K562 (cell line): Measurements from ENCODE around the gene VEGFA. TPM values are rescaled to one million over a fixed set of nuclear protein-coding genes. Genes with fewer than 3 reads are reported as not detected.

ENCODE experiments used
- ATF2 ChIP-seq: sonication (generic); formaldehyde crosslinking; IDR thresholded peaks from 2 replicates; pipeline ENCODE4 v1.8.1; 2022; ENCODE audit warnings: missing genetic modification reagents
- ATF7 ChIP-seq: fragments of 450-650 bp; IDR thresholded peaks from 2 replicates; pipeline ENCODE4 v1.7.1; 2014; ENCODE audit warnings: mild to moderate bottlenecking, moderate library complexity
- CREB3 ChIP-seq: fragments of 450-650 bp; conservative IDR thresholded peaks from 2 replicates; pipeline ENCODE4 v1.6.1; 2016; ENCODE audit warnings: missing genetic modification characterization, low read depth, mild to moderate bottlenecking, missing compliant biosample characterization, moderate library complexity
- DDX20 ChIP-seq: fragments of 450-650 bp; IDR thresholded peaks from 2 replicates; pipeline ENCODE4 v1.6.1; 2016; ENCODE audit warnings: missing genetic modification characterization, low read depth, mild to moderate bottlenecking, missing compliant biosample characterization, moderate library complexity
- GATAD2B ChIP-seq: fragments of 450-650 bp; IDR thresholded peaks from 2 replicates; pipeline ENCODE4 v1.6.1; 2017; ENCODE audit warnings: mild to moderate bottlenecking, borderline replicate concordance
- HBP1 ChIP-seq: fragments of 450-650 bp; formaldehyde crosslinking; IDR thresholded peaks from 2 replicates; pipeline ENCODE4 v1.4.0; 2022; ENCODE audit warnings: missing genetic modification characterization
- HDGF ChIP-seq: fragments of 450-650 bp; IDR thresholded peaks from 2 replicates; pipeline ENCODE4 v1.6.1; 2016
- KDM1A ChIP-seq, 2 experiments: fragments of 450-650 bp; IDR thresholded peaks; 2 replicates each; pipeline ENCODE4 v1.6.1; 2016; ENCODE audit warnings: mild to moderate bottlenecking in 2 of 2
- MTA3 ChIP-seq: fragments of 450-650 bp; formaldehyde crosslinking; IDR thresholded peaks from 2 replicates; pipeline ENCODE4 v1.6.1; 2017; ENCODE audit warnings: mild to moderate bottlenecking, borderline replicate concordance
- NCOR1 ChIP-seq: fragments of 450-650 bp; IDR thresholded peaks from 2 replicates; pipeline ENCODE4 v1.6.1; 2016; ENCODE audit warnings: mild to moderate bottlenecking, moderate library complexity
- NONO ChIP-seq, 2 experiments: fragments of 200-400 bp in 1 of 2; fragments of 450-650 bp in 1 of 2; formaldehyde crosslinking in 1 of 2; IDR thresholded peaks; 2 replicates each; pipeline ENCODE4 v1.6.1; 2017; ENCODE audit warnings: low read depth in 2 of 2, mild to moderate bottlenecking in 2 of 2, moderate library complexity in 2 of 2, low read length in 1 of 2
- NR4A1 ChIP-seq, 2 experiments: fragments of 250-450 bp in 1 of 2; fragments of 450-650 bp in 1 of 2; sonication (Bioruptor Pico) in 1 of 2; IDR thresholded peaks; 2 replicates each; pipeline versions ENCODE4 v1.4.0 to v1.6.1; 2016 to 2020; ENCODE audit warnings: mild to moderate bottlenecking in 2 of 2, missing compliant biosample characterization in 1 of 2, missing genetic modification characterization in 1 of 2, moderate library complexity in 1 of 2
- PTRF ChIP-seq: fragments of 450-650 bp; IDR thresholded peaks from 2 replicates; pipeline ENCODE4 v1.6.1; 2016; ENCODE audit warnings: mild to moderate bottlenecking, missing genetic modification characterization, missing compliant biosample characterization
- RAD21 ChIP-seq, 2 experiments: fragments of 250-450 bp in 1 of 2; fragments of 450-650 bp in 1 of 2; sonication (Bioruptor Pico) in 1 of 2; formaldehyde crosslinking in 1 of 2; IDR thresholded peaks in 1 of 2; conservative IDR thresholded peaks in 1 of 2; 2 replicates each; pipeline versions ENCODE4 v1.4.0 to v1.8.0; 2020 to 2022; ENCODE audit warnings: mild to moderate bottlenecking in 2 of 2, moderate library complexity in 1 of 2
- RNF2 ChIP-seq: sonication (generic); IDR thresholded peaks from 2 replicates; pipeline ENCODE4 v1.6.1; 2016
- SETDB1 ChIP-seq: IDR thresholded peaks from one replicate; pipeline ENCODE4 v1.6.1; 2012; ENCODE audit warnings: low read length, control low read depth, inconsistent platforms
- TRIM28 ChIP-seq: fragments of 450-650 bp; IDR thresholded peaks from 2 replicates; pipeline ENCODE4 v1.6.1; 2017
- UBTF ChIP-seq, 2 experiments: IDR thresholded peaks; 2 replicates each; pipeline ENCODE4 v1.6.1; 2012; ENCODE audit warnings: improper control_type of control experiment in 2 of 2, low read depth in 2 of 2, low read length in 2 of 2, borderline replicate concordance in 1 of 2
- ZNF124 ChIP-seq: sonication (generic); formaldehyde crosslinking; IDR thresholded peaks from 2 replicates; pipeline ENCODE4 v1.8.1; 2022; ENCODE audit warnings: missing genetic modification reagents
- ZNF395 ChIP-seq: fragments of 200-800 bp; sonication (Bioruptor generic); IDR thresholded peaks from 2 replicates; pipeline ENCODE4 v1.6.1; 2017; ENCODE audit warnings: missing genetic modification characterization, missing compliant biosample characterization
- polyA plus RNA-seq, 8 experiments: library from polyadenylated mRNA; depleted of rRNA in 4 of 8; stranded (reverse) in 5 of 8; unstranded in 3 of 8; fragments of >200 nt; fragmentation: Nextera tagmentation in 2 of 8; fragmentation: Illumina TruSeq in 1 of 8; extraction: Ambion mirVana in 2 of 8; extraction: Trizol in 1 of 8; gene quantifications; 2 replicates each; pipeline versions ENCODE4 v1.2.1 to v1.2.3, GENCODE V29; 2011 to 2014; ENCODE audit warnings: inconsistent platforms in 1 of 8, missing spikeins in 1 of 8
- total RNA-seq, 7 experiments: library from RNA; depleted of rRNA in 6 of 7; stranded (reverse); fragments of >200 nt in 6 of 7; fragmentation: Illumina TruSeq in 2 of 7; extraction: Trizol in 2 of 7; gene quantifications; 2 replicates each; pipeline versions ENCODE4 v1.2.1 to v1.2.3, GENCODE V29; 2011 to 2021; ENCODE audit warnings: low replicate concordance in 1 of 7

VEGFA gene
- total and polyA plus RNA-seq, 9 of the 15 experiments (the other 6 are each of a cell fraction or from before 2014, with no cell fraction given), result 14.0 to 271 (median 124) TPM

GRCh38 chr6:43807228-43808061, 37.4 kb downstream of the VEGFA start (continued):
- no peak for TF ChIP-seq CREB3 (tag)
- TF ChIP-seq GATAD2B, result no peak
- 0 out of 4 replicates have a peak, but pooled peaks of 1 of the 2 experiments have one; percentile 24 for TF ChIP-seq UBTF (IDR thresholded peaks at IDR 0.05; ENCODE audit: borderline replicate concordance in 1 of 2, low read depth in 2 of 2, low read length in 2 of 2)
- no peak for TF ChIP-seq NR4A1 (CRISPR knock-in tag; IDR thresholded peaks at IDR 0.05)
- no peak for TF ChIP-seq NR4A1 (tag; IDR thresholded peaks at IDR 0.05)
- no peak for TF ChIP-seq PTRF
- no peak for TF ChIP-seq NONO (IDR thresholded peaks at IDR 0.05; ENCODE audit: low read depth in 2 of 2, low read length in 1 of 2)
- TF ChIP-seq HDGF, result no peak
- peak; percentile 71; the same call in 1 of the 2 replicates for TF ChIP-seq MTA3
- TF ChIP-seq HBP1, result no peak
- no peak for TF ChIP-seq RAD21 (CRISPR knock-in tag; conservative IDR thresholded peaks at IDR 0.05 in 1 of 2, IDR thresholded peaks at IDR 0.05 in 1 of 2)
- no peak for TF ChIP-seq ZNF124 (CRISPR knock-in tag)
- no peak for TF ChIP-seq TRIM28
- TF ChIP-seq KDM1A (IDR thresholded peaks at IDR 0.05), result peak; percentile 91 to 95
- TF ChIP-seq RNF2, result no peak
- peak; percentile 52; the same call in 1 of the 2 replicates for TF ChIP-seq ATF7
- TF ChIP-seq DDX20 (tag), result no peak
- no peak for TF ChIP-seq SETDB1
- TF ChIP-seq NCOR1, result no peak; the same call in 1 of the 2 replicates
- 0 out of 2 replicates have a peak, but pooled peaks have one; percentile 40 for TF ChIP-seq ZNF395 (CRISPR knock-in tag)
- no peak for TF ChIP-seq ATF2 (CRISPR knock-in tag)
